H1 (cell line): Measurements from ENCODE around the gene ZNF226. TPM values are rescaled to one million over a fixed set of nuclear protein-coding genes. Genes with fewer than 3 reads are reported as not detected.

Experiments
- ASH2L ChIP-seq: fragments of 200-600, 300-600 bp; sonication (generic); IDR thresholded peaks from one replicate; pipeline ENCODE4 v1.7.1; 2017; ENCODE audit warnings: low read length
- BRCA1 ChIP-seq: IDR thresholded peaks from 2 replicates; pipeline ENCODE4 v1.6.1; 2012; ENCODE audit warnings: low read depth, low read length, improper control_type of control experiment
- CBX5 ChIP-seq: fragments of 300-800, 300-1000 bp; sonication (generic); IDR thresholded peaks from 2 replicates; pipeline ENCODE4 v1.7.1; 2016; ENCODE audit warnings: antibody characterized with exemption, low read length, low read depth
- GTF2F1 ChIP-seq: IDR thresholded peaks from 2 replicates; pipeline ENCODE4 v1.6.1; 2012; ENCODE audit warnings: low read depth, low read length, improper control_type of control experiment, borderline replicate concordance
- KDM1A ChIP-seq: fragments of 200-600, 300-600 bp; sonication (generic); IDR thresholded peaks from 2 replicates; pipeline ENCODE4 v1.7.1; 2016; ENCODE audit warnings: mild to moderate bottlenecking, low read length, borderline replicate concordance
- TEAD4 ChIP-seq: IDR thresholded peaks from 2 replicates; pipeline ENCODE4 v1.6.1; 2012; ENCODE audit warnings: low read depth, low read length, inconsistent platforms, mixed read lengths
- polyA plus RNA-seq, 7 experiments: library from polyadenylated mRNA; depleted of rRNA in 3 of 7; stranded (reverse) in 5 of 7; unstranded in 2 of 7; fragments of >200 nt in 5 of 7; fragments of 200-250 nt in 2 of 7; gene quantifications; 1 replicate in 5 of 7; 2 replicates in 1 of 7; 4 replicates in 1 of 7; pipeline versions ENCODE4 v1.2.1 to v1.2.3, GENCODE V29; 2011 to 2013; ENCODE audit warnings: missing spikeins in 2 of 7, mixed read lengths in 2 of 7
- total RNA-seq: library from RNA; stranded (reverse); fragmentation: NEBNext Ultra II Directional; extraction: Animal tissue kit (Norgen Biotek cat#: 25700); gene quantifications from 2 replicates; pipeline ENCODE4 v1.2.1, GENCODE V29; 2021
- TF ChIP-seq, protein P1 (sequence below), 3 experiments: IDR thresholded peaks; 1 replicate in 2 of 3; 2 replicates in 1 of 3; pipeline versions ENCODE4 v1.5.1 to v1.6.1; 2011; ENCODE audit warnings: low read length in 3 of 3, mild to moderate bottlenecking in 3 of 3, inconsistent platforms in 2 of 3, low read depth in 1 of 3, moderate library complexity in 1 of 3; ENCODE audit not compliant: insufficient read depth in 1 of 3; ENCODE audit errors: control extremely low read depth in 1 of 3
- TF ChIP-seq, protein P2 (sequence below): IDR thresholded peaks from 2 replicates; pipeline ENCODE4 v1.6.1; 2011; ENCODE audit warnings: low read length, improper control_type of control experiment

Gene ZNF226
- total and polyA plus RNA-seq, 2 of the 8 experiments (the other 6 are each of a cell fraction or from before 2014, with no cell fraction given): 4.1 to 18.3 TPM

GRCh38 chr19:44202470-44202869 is 37.6 kb downstream of the ZNF226 start (continued):
- TF ChIP-seq, protein P1, sequence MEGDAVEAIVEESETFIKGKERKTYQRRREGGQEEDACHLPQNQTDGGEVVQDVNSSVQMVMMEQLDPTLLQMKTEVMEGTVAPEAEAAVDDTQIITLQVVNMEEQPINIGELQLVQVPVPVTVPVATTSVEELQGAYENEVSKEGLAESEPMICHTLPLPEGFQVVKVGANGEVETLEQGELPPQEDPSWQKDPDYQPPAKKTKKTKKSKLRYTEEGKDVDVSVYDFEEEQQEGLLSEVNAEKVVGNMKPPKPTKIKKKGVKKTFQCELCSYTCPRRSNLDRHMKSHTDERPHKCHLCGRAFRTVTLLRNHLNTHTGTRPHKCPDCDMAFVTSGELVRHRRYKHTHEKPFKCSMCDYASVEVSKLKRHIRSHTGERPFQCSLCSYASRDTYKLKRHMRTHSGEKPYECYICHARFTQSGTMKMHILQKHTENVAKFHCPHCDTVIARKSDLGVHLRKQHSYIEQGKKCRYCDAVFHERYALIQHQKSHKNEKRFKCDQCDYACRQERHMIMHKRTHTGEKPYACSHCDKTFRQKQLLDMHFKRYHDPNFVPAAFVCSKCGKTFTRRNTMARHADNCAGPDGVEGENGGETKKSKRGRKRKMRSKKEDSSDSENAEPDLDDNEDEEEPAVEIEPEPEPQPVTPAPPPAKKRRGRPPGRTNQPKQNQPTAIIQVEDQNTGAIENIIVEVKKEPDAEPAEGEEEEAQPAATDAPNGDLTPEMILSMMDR (IDR thresholded peaks at IDR 0.05; ENCODE audit: control extremely low read depth in 1 of 3, insufficient read depth in 1 of 3, low read depth in 1 of 3, low read length in 3 of 3): no peak
- TF ChIP-seq CBX5 (no peak), TEAD4 (no peak), GTF2F1 (no peak), BRCA1 (no peak), ASH2L (no peak), KDM1A (no peak)
- TF ChIP-seq, protein P2, sequence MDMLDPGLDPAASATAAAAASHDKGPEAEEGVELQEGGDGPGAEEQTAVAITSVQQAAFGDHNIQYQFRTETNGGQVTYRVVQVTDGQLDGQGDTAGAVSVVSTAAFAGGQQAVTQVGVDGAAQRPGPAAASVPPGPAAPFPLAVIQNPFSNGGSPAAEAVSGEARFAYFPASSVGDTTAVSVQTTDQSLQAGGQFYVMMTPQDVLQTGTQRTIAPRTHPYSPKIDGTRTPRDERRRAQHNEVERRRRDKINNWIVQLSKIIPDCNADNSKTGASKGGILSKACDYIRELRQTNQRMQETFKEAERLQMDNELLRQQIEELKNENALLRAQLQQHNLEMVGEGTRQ: no peak
